Spleen (tissue), 11 donors: ENCODE measurements around the gene VSIG1. TPM values are rescaled to one million over a fixed set of nuclear protein-coding genes. Genes with fewer than 3 reads are reported as not detected.

Experiments used
- DNase-seq: peaks from one replicate; pipeline ENCODE4 v3.0.0-alpha.2; 2020
- H3K27ac ChIP-seq, 8 donors: fragments of 200-600 bp; sonication (generic) in 7 of 8; 1 replicate in 4 of 8; 2 replicates in 4 of 8; pipeline versions ENCODE4 v1.5.0 to v1.8.0; 2016 to 2021; ENCODE audit warnings: inconsistent platforms in 4 of 8, mild to moderate bottlenecking in 4 of 8, moderate library complexity in 1 of 8
- H3K27me3 ChIP-seq, 7 donors: fragments of 200-600 bp; sonication (generic) in 6 of 7; replicated peaks in 1 of 7; 1 replicate in 4 of 7; 2 replicates in 3 of 7; pipeline versions ENCODE4 v1.5.0 to v1.8.0; 2016 to 2021; ENCODE audit warnings: inconsistent platforms in 3 of 7, mild to moderate bottlenecking in 1 of 7
- H3K36me3 ChIP-seq, 6 donors: fragments of 200-600 bp; sonication (generic) in 5 of 6; 1 replicate in 4 of 6; 2 replicates in 2 of 6; pipeline versions ENCODE4 v1.5.0 to v1.8.0; 2016 to 2021; ENCODE audit warnings: inconsistent platforms in 2 of 6
- H3K4me1 ChIP-seq, 6 donors: fragments of 200-600 bp; sonication (generic) in 5 of 6; 1 replicate in 3 of 6; 2 replicates in 3 of 6; pipeline versions ENCODE4 v1.5.0 to v1.8.0; 2016 to 2021; ENCODE audit warnings: inconsistent platforms in 3 of 6
- H3K4me3 ChIP-seq, 8 donors: fragments of 200-600 bp; sonication (generic) in 7 of 8; 1 replicate in 4 of 8; 2 replicates in 4 of 8; pipeline versions ENCODE4 v1.5.0 to v1.8.0; 2016 to 2021; ENCODE audit warnings: inconsistent platforms in 4 of 8, mild to moderate bottlenecking in 4 of 8, moderate library complexity in 2 of 8
- H3K9me3 ChIP-seq, 8 donors: fragments of 200-600 bp; sonication (generic) in 7 of 8; 1 replicate in 4 of 8; 2 replicates in 4 of 8; pipeline versions ENCODE4 v1.5.0 to v1.8.0; 2016 to 2021; ENCODE audit warnings: inconsistent platforms in 4 of 8
- CTCF ChIP-seq, 11 experiments: fragments of 200-600 bp in 7 of 11; fragments of 450-650 bp in 4 of 11; sonication (generic) in 4 of 11; IDR thresholded peaks in 8 of 11; conservative IDR thresholded peaks in 3 of 11; 1 replicate in 7 of 11; 2 replicates in 4 of 11; pipeline versions ENCODE4 v1.4.0 to v1.8.0; 2016 to 2021; ENCODE audit warnings: antibody characterized with exemption in 11 of 11, inconsistent platforms in 4 of 11, mild to moderate bottlenecking in 1 of 11
- POLR2A ChIP-seq, 3 donors: fragments of 450-650 bp; IDR thresholded peaks; one replicate each; pipeline ENCODE4 v1.5.1; 2017; ENCODE audit warnings: antibody characterized with exemption in 3 of 3, mild to moderate bottlenecking in 1 of 3
- POLR2AphosphoS5 ChIP-seq, 3 donors: sonication (generic); formaldehyde crosslinking; IDR thresholded peaks; one replicate each; pipeline ENCODE4 v1.5.1; 2017; ENCODE audit warnings: antibody characterized with exemption in 3 of 3
- whole genome bisulfite sequencing, 5 donors: extraction: QIAGEN DNeasy Blood & Tissue Kit in 3 of 5; methylation state at CpG; one replicate each; pipeline versions ENCODE4 v1.1.5 to v1.1.7; 2013 to 2018; 5-methylcytosine and 5-hydroxymethylcytosine counted together
- intact Hi-C: fragments of 100-400 bp; cut with DNase I; formaldehyde crosslinking; loops from one replicate; pipeline ENCODE4 v1.15.0; 2023; ENCODE audit warnings: low total_unique reads
- polyA plus RNA-seq, 3 donors: library from polyadenylated mRNA; stranded (reverse); fragments of 200-250 nt; gene quantifications; one replicate each; pipeline ENCODE4 v1.2.1, GENCODE V29; 2013
- total RNA-seq, 7 donors: library from RNA; depleted of rRNA in 3 of 7; stranded (reverse); fragments of >200 nt in 3 of 7; fragmentation: NEBNext Ultra II Directional in 4 of 7; extraction: Animal tissue kit (Norgen Biotek cat#: 25700) in 4 of 7; gene quantifications; one replicate each; pipeline versions ENCODE4 v1.1.0 to v1.2.1, GENCODE V29; 2016 to 2021
- donor health status: healthy with polysubstance abuse.
- donor health status: DM: no; HTN: no; CAD: no; lungs with moderate emphysema.
- donor health status: DM: no; HTN: no; CAD: no.
- donor health status: Bipolar disorder and iron deficiency.
- donor health status: healthy.
- donor health status: DM: no; HTN: no; CAD: no.
- donor health status: DM: yes; HTN: yes; CAD: no.

Gene VSIG1
- total and polyA plus RNA-seq, 10 donors: 0.11 to 1.4 (median 0.64) TPM

- Histone ChIP-seq H3K27me3 (peaks cover 0 to 3% (median 0%) of the 10 kb centered on the region in 7 donors), H3K4me1 (no peaks in the 10 kb centered on the region), H3K27ac (peak overlapping the region in 3 of 8 donors; percentile 9 to 71 (median 44)), H3K9me3 (peaks cover 0 to 4% (median 0%) of the 10 kb centered on the region in 8 donors), H3K4me3 (peak overlapping the region in 1 of 8 donors; percentile 44), H3K36me3 (no peaks in the 10 kb centered on the region)
- DNase-seq: no peak
- WGBS, 5 donors: 23 to 73% (median 64%) methylated on average over 2 to 4 of the region's 4 CpGs
- intact Hi-C loops: no loop called here
- TF ChIP-seq POLR2AphosphoS5 (IDR thresholded peaks at IDR 0.05): no peak
- TF ChIP-seq CTCF (IDR thresholded peaks at IDR 0.05 in 8 of 11, conservative IDR thresholded peaks at IDR 0.05 in 3 of 11): no peak
- TF ChIP-seq POLR2A (IDR thresholded peaks at IDR 0.05): no peak
Observed at GRCh38 chrX:108018656-108019381, 26.0 kb upstream of the VSIG1 start.

GRCh38 chrX:108019382-108019875 lies 25.4 kb upstream of the VSIG1 start:
- intact Hi-C loops: no loop called here

GRCh38 chrX:108020631-108021030 lies 24.2 kb upstream of the VSIG1 start:
- intact Hi-C loops: no loop called here
- Histone ChIP-seq H3K4me3 (no peak overlapping the region), H3K27me3 (peaks cover 0 to 6% (median 0%) of the 10 kb centered on the region in 7 donors), H3K9me3 (no peaks in the 10 kb centered on the region), H3K4me1 (no peaks in the 10 kb centered on the region), H3K27ac (peak overlapping the region in 1 of 8 donors; percentile 14), H3K36me3 (no peaks in the 10 kb centered on the region)
- no peak for DNase-seq
- TF ChIP-seq POLR2AphosphoS5 (IDR thresholded peaks at IDR 0.05): no peak
- no peak for TF ChIP-seq POLR2A (IDR thresholded peaks at IDR 0.05)
- peak in 7 of 11 experiments; percentile 14 to 36 (median 33) for TF ChIP-seq CTCF (IDR thresholded peaks at IDR 0.05 in 8 of 11, conservative IDR thresholded peaks at IDR 0.05 in 3 of 11)
- 6 to 25% (median 8%) methylated on average over 2 of the region's 2 CpGs for WGBS, 5 donors

More at GRCh38 chrX:108019382-108019875, 25.4 kb upstream of the VSIG1 start:
- Histone ChIP-seq H3K36me3 (no peaks in the 10 kb centered on the region), H3K4me1 (no peaks in the 10 kb centered on the region), H3K4me3 (peak overlapping the region in 1 of 8 donors; percentile 44), H3K9me3 (peaks cover 0 to 3% (median 0%) of the 10 kb centered on the region in 8 donors), H3K27ac (peak overlapping the region in 2 of 8 donors; percentile 9 to 71), H3K27me3 (peaks cover 0 to 4% (median 0%) of the 10 kb centered on the region in 7 donors)
- DNase-seq: no peak
- TF ChIP-seq POLR2A (IDR thresholded peaks at IDR 0.05) (no peak), POLR2AphosphoS5 (IDR thresholded peaks at IDR 0.05) (no peak), CTCF (IDR thresholded peaks at IDR 0.05 in 8 of 11, conservative IDR thresholded peaks at IDR 0.05 in 3 of 11) (no peak)
- WGBS, 5 donors: 18 to 46% (median 29%) methylated on average over 3 of the region's 3 CpGs; no CpG with 5 or more reads in 1 of the 5 donors

- no peaks in the 10 kb centered on the region for H3K36me3 ChIP-seq
- H3K4me1 ChIP-seq: no peaks in the 10 kb centered on the region
- H3K9me3 ChIP-seq: no peaks in the 10 kb centered on the region
- DNase-seq: no peak
- intact Hi-C loops: no loop called here
- no peak overlapping the region for H3K4me3 ChIP-seq
- H3K27me3 ChIP-seq: peaks cover 0 to 21% (median 0%) of the 10 kb centered on the region in 7 donors
- H3K27ac ChIP-seq: no peak overlapping the region
- TF ChIP-seq CTCF (IDR thresholded peaks at IDR 0.05 in 8 of 11, conservative IDR thresholded peaks at IDR 0.05 in 3 of 11) (no peak), POLR2AphosphoS5 (IDR thresholded peaks at IDR 0.05) (no peak), POLR2A (IDR thresholded peaks at IDR 0.05) (no peak)
- WGBS, 5 donors: 44 to 78% (median 67%) methylated on average over 1 of the region's 1 CpG
Observed at GRCh38 chrX:108022491-108023089, 22.3 kb upstream of the VSIG1 start.
